Measurements from ENCODE around the gene AHDC1.

Gene AHDC1

DNA sequence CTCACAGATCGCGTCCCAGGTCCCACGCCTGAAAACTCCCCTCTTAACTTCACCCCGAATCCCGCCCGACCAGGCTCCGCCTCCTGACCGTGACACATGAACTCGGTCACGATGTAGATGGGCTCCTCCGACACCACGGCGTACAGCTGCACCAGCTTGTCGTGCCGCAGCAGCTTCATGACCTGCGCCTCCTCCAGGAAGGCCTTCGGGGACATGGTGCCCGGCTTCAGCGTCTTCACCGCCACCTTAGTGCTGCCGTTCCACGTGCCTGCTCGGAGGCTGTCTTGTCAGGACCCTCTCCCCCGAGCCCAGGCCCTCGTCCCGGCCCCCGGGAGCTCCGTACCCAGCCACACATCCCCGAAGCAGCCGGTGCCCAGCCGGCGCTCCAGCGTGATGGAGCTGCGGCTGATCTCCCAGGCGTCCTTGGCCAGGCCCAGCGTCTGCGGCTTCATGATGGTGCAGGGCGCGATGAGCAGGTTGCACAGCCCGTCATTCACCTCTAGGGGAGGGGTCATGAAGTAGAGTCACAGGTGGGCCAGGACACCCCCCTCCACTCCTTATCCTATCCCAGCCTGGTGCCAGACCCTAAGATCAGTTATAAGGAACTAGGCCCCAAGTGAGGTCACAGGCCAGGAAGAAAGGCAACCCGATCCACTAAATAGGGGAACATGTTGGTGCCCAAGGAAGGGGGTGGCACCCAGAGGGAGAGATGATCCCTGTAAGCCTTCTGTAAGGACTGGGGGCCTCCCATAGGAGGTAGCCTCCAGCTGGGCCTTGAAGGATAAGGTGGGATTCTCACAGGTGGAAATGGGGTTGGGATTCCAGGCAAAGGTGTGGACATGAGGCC lies 11.6 kb upstream of the AHDC1 start:
- DNase-seq (ENCODE audit: low read depth), result no peak

DNA sequence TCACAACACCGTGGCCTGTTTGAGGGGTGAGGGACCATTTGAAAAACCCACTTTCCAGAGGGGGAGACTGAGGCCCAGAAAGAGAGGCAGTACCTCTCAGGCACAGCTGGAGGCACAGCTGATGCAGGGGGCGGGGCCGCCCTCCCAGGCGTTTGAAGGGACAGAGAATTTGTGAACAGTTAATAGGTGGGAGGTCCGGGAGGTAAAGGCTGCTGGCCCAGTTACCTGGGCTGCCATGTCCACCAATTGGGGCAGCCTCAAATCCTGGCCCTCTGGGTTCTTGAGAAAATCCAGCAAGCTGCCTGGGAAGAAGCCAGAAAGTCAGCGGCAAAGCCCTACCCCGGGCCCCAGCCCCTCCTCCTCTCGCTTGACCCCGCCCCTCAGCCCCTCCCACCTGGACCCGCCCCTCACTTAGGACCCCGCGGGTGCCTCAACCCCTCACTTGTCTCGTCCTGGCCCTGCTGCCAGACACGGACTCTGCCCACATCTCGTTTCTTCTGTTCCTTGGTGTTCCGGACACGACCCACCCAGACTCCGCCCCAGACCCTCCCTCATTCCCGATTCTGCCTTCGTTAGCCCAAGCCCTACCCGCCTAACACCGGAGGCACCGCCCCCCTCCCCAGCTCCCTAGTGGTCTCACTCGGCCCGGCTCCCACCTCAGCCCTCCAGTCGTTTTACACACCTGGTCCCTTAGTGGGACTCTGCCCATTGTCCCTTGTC lies 10.8 kb upstream of the AHDC1 start:
- DNase-seq (ENCODE audit: low read depth), result no peak

DNA sequence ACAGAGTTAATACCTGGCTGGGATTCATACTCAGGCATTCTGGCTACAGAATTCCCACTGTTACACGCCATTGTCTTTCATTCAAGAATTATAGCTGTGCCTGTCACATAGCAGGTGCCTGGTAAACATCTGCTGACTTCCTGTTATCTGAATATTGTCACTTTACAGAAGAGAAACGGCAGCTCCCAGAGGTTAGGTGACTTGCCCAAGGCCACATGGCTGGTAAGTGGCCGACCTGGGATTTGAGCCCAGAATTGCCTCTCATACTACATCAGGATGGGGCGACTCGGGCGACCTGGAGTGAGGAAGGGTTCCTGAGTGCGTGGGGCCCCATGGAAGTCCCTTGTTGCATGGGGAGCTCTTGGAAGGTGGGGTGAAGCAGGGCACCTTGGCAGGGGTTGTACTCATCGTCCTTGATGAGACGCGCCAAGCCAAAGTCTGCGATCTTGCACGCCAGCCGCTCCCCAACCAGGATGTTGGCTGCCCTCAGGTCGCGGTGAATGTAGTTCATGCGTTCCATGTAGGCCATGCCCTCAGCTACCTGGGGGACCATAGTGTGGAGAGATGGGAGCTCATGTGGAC lies 10.2 kb upstream of the AHDC1 start:
- no peak for DNase-seq (ENCODE audit: low read depth)

DNA sequence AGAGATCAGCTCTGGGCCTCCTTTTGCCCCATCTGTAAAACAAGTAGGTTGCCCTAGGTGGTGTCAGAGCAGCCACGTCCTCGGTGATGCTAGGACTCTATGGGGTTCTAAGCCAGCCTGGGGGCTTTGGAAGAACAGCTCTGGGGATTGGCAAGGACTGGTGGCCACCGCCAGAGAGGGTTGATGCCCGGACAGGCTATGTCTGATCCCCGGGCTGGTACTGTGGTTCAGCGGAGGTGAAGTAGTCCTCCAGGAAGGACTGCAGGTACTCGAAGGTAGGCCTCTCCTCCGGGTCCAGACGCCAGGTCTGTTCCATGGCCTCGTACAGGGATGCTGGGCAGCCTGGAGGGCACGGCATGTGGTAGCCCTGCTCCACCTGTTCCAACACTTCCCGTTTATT lies 8.8 kb upstream of the AHDC1 start:
- no peak for DNase-seq (ENCODE audit: low read depth)

DNA sequence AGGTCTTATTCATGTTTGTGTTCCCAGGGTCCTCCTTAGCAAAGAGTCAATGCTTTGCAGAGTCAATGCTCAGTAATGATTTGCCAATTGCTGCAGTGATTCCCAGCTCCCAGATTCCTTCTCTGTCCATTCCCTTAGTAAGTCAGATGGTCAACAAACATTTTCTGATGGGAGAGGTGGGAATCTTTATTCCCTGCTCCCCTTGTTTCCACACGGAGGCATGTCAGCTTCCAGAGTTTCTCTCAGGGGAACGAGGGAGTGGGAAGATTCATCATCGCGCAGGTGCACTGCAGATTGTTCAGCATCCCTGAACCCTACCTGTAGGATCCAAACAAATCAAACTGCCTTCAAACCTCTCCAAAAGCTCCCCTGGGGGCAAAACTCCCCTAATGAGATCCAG lies 7.5 kb upstream of the AHDC1 start:
- DNase-seq (ENCODE audit: low read depth), result no peak

DNA sequence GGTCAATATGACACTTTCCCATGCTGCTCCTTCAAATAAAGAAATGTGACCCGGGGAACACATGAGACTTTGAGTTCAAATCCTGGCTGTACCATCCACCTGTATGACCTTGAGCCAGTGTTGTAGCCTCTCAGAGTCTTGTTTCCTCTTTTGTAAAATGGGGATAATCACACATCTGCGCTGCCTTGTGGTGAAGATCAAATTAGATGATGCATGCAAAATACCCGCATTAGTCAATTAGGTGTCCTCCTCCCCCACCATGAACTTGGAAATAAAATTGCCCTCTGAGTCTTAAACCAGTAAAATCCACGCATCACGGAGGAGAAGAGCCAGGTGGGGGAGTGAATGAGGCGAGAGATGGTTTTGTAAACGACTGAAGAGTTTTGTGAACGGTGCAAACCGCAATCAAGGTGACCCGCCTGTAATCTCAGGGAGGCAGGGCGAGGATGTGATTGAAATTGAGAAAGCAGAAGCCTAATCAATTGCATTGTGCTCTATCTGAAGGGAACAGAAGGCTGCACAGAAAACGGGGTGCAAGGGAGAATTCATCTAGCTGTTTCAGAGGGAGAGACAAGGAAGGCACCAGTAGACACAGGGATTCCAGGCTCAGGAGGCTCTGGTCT lies 5.8 kb upstream of the AHDC1 start:
- DNase-seq (ENCODE audit: low read depth), result no peak

DNA sequence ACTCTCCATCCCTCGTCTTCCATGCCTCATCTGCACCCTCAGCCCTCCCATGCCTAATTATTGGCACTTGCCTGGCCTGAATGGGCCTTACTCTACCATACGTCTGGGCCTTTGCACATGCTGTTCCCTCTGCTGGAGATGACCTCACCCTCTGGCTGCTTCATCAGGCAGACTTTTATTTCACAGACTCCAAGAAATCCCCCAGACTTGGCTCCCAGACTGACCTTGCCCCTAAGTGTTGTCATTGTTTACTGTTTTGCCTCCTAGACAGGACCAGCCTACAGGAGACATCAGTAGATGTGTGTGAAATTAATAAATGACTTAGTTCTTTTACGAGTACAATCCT lies 5.2 kb upstream of the AHDC1 start:
- DNase-seq (ENCODE audit: low read depth), result no peak

DNA sequence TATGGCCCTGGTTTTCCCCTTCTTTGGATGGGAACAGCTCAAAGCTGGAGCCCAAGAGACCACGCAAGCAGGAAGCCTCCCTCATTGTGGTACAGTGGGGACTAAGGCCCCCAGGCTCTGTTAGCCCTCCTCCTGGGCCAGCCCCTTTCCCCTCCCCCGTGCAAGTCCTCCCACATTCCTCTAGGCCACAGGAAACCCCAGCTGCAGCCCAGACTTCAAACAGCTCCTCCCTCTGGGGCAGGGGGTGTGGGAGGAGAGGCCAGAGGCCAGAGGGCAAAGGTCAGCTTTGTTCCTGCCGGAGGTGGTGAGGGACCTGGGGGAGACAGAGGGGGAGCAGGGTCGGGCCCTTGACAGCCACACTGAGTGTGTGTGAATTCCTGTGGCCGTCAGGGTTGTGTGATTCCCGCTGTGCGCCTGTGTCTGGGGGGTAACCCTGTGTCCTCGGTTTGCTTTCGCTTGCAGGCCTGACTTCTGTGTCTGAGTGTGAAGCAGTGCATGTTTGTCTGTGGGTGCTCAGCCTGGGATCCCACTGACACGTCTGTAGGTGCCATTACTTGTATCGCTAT lies 3.4 kb upstream of the AHDC1 start:
- peak; percentile 98 for DNase-seq (ENCODE audit: low read depth)

DNA sequence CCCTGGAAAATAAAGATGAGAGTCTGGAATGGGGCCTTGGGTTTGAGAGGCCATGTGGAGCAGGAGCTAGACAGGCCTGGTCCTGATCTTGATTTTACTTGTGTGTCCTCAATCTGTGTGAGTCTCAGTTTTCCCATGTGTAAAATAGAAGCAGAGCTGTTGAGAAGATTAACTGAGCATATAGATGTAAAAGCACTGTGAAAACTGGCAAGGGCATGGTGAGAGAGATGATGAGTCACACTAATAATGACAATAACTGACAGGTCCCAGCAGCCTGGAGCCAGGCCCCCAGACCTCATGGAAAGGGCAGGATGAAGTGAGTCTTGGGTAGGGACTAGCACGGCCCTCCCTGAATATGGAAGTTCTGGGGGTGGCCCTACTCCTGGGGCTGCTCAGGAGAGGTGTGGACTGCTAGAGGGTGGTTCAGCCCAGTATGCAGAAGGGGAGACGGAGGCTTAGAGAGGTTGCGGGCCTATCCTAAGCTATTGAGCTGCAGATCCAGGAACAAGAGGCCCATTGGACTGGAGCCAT lies 2.8 kb upstream of the AHDC1 start:
- no peak for DNase-seq (ENCODE audit: low read depth)

DNA sequence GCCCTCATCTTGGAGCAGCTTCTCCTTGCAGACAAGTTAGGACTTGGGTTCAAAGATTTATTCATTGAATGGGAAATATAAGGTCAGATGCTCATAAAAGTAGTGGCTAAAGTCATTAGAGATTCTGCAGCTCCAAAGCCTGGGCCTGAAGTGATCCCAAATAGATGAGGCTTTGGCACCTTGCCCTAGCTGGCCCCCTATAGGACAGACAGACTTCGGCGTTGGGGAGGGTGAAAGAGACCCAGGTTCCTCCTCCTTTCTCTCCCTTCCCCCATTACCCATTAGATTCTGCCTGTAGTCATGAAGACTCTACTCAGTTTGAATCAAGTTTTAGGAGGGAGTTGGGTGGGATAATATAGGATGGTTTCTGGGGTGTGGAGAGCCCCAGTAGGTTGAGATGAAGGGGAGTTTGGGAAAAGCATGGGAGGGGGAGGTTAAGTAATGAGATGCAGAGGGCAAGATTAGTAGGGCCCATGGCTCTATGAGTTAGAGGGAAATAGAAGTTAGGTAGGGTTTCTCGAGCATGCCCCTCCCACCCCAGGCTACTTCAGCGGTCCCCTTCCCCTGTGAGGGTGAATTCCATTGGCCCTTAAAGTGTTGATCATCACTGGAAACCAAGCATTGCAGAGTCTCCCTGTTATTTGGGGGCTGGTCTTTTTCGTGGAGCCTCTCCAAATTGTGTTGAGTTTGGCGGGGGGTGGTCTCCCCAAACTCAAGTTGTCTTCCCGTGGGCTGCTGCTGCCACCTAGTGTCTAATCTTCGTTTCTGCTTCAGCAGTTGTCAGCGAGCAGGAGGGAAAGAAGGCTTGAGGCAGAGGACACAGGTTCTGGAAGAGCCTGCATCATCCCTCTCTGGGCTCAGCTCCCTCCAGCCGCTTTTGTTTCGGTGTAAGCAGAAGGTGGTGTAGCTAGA lies 2.1 kb upstream of the AHDC1 start:
- DNase-seq (ENCODE audit: low read depth), result peak; percentile 81

DNA sequence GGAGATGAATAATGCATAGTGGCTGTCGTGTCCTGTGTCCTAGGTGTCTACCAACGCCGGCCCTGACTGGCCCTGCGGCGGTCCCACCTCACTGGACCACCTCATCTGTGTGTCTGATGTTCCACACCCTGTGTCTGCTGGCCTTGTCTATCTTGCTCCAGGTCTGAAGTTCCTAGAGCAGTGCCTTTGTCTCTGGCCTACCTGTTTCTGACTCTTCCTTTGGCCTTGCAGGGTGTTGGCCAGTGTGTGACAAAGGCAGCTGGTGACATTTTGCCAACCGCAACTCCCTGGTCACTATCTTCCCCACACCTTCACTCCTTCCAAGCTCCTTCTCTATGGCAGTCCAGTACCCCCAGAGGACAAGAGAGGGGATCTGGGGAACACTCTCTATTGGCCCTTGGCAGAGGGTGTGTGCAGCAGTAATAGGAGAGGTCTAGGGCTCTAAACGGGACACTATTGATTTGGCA lies 1.4 kb upstream of the AHDC1 start:
- DNase-seq (ENCODE audit: low read depth), result no peak

DNA sequence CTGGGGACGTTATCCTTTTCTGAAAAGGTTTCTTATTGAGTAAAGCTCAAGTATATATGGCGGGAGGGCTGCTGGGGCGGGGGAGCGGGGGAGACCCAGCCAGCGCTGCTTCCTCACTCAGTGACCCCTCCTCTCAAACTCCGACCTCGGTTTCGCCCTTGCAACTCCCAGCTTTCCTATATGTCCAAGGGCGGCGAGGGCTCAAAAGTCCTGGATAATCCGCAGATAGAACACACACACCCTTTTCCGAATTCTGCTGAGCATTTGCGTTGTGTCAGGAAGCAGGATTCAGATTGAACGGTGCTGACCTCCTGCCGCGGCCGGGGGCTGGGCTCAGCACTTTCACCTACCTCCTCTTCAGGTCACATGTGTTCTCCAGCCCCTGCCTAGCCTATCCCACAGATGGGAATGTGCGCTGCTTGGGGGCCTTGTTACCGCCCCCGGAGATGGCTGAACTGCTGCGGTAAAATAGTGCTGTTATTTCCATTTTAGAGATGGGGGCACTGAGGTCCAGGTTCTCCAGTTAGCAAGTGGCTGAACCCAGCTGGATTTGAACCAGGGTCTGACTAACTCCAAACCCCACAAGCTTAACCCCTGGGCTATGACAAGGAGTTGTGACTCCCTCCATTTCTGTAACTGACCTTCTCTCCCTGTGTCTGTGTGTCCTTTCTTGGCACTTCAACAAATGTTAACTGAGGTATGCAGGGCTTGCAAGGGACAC lies 795 bp upstream of the AHDC1 start:
- DNase-seq (ENCODE audit: low read depth), result no peak

DNA sequence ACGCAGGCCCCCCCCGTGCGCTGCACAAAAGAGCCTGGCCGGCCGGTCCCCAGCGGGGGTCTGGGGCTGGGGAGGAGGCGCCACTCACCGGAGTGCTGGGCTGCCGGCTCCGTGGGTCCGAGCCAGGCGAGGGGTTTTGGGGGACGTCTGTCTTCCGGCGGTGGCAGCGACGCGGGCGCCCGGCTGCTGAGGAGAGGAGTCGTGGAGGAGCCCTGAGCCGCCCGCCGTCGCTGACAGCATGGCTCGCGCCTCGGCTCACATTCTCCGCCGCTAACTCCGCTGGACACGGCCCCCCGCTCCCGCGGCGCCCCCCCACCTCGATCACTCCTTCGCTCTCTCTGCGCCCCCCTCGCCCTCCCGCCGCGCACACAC lies 649 bp downstream of the AHDC1 start:
- DNase-seq (ENCODE audit: low read depth), result no peak

DNA sequence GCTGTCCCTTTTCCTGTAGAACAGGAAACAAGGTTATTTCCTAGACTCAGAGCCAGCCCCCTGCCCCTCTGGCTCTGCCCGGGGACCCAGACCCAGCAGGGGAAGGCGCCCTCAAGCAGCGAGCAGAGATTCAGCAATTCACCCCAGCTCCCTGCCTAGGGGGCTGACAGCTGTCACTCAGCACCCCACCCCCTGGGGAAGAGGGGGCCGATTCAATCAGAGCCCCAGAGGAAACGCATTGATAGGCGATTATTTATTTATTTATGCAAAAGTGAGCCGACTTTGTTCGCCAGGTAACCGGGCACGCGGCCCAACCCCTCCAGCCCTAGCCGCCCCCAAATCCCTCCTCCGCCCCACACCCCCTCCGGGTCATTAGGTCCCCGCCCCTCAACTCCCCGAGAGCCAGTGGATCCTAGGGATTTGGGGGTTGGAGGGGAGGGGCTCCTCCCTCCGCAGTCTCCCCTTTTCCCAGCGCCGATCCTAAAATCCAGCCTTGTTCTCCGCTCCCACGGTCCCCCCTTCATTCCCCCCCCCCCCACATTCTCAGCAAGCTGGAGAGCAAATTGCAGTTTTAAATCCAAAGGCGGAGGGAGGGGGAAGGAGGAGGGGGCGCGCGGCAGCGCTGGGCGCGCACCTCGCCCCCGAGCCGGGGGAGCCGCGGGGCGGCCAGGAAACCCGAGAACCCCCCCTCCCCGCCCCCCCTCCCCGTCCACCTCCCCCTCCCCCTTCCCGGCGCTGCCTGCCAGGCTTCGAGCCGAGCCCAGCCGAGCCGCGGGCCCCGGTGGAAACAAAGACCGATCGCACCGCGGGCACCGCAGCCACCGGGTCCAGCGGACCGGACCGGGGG lies 1.3 kb downstream of the AHDC1 start:
- no peak for DNase-seq (ENCODE audit: low read depth)

DNA sequence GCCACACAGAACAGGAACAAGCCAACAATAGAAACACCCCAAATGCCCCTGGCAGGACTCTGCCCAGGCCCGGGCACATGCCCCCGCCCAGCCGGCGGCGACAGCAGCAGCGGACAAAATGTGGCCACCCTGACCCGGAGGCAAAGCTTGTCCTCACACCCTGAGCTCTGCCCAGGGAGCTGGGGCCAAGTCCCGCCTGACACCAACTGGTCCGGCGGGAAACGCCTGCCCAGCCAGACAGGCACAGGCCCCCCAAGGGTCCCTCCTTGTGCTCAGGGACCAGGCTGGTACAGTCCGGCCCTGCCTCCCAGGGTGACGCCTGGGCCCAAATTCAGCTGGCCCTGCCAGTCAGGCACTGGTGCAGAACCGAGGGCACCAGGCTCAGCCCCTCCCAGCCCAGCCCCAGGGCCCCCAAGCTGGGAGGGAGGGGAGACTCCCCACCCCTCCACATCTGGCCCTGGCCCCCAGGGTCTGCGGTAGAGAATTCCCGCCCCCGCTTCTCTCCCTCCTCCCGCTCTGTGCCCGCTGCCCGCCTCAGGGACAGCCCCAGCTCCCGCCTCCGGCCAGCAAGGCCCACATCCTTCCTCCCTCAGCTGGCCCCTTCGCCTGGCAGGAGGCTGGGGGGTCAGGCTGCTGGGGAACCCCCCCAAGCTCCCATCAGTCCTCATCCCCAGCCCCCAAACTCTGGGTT lies 2.0 kb downstream of the AHDC1 start:
- DNase-seq (ENCODE audit: low read depth), result peak; percentile 83

DNA sequence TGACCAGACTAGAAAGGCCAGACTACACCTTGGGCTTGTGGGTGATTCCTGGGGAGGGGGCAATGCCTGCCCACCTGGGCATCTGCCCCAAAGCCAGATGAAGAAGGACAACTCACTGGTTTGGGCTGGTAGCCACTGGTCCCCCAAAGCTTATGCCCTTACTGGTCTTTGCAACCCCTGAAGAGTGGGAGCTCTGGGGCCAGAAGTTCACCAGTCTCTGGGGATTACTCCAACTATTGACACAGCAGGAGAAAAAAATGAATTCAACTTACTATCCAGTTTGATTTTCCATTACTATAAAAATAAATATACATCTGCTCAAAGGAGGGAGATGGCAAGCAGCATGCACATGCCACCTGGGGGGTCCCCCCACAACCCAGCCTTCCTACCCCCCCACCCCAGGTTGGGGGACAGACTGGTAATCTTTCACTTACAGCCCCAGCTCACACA lies 2.6 kb downstream of the AHDC1 start:
- no peak for DNase-seq (ENCODE audit: low read depth)

DNA sequence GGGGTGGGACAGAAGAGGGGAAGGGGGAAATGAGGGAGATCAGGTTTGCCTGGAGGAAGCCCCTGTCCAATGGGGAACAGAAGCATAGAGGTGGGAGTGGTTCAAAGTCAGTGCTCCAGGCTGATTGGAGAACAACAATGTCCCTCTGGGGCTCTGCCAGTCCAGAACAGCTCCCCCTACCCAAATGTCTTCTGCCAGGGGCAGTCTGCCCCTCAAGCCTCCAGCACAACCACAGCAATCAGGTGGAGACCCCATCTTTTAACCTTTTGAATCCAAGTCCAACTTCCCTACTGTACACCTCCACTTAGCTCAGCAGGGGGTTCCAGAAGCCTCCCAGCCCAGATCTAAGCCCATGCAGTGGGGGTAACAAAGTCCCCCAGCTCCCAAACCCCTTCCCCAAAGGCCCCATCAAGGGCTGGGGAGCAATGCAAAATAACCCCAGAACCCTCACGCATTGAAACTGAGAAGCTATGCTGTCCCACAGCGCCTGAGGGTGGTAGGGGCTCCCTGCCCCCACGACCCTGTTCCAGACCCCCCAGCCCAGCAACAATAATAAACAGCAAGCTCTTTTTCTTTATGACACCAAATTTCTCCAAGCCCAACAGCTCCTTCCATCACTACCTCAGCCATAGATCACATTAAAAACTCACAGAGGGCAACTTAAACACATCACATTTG lies 3.3 kb downstream of the AHDC1 start:
- DNase-seq (ENCODE audit: low read depth), result no peak
